GM23248 (cell line): ENCODE data around the gene MAP4K2. TPM values are rescaled to one million over a fixed set of nuclear protein-coding genes. Genes with fewer than 3 reads are reported as not detected.

Experiments used
- DNase-seq: peaks from one replicate; pipeline ENCODE4 v3.0.0-alpha.2; 2015
- H2AFZ ChIP-seq: fragments of 200-600 bp; sonication (generic); 2 replicates; pipeline ENCODE4 v1.6.1; 2016; ENCODE audit warnings: antibody characterized with exemption
- H3F3A ChIP-seq: fragments of 200-600 bp; sonication (generic); 2 replicates; pipeline ENCODE4 v1.6.1; 2016; ENCODE audit warnings: mild to moderate bottlenecking, antibody characterized with exemption, mixed run types; ENCODE audit not compliant: insufficient read depth
- H3K27ac ChIP-seq: fragments of 200-600 bp; sonication (generic); 2 replicates; pipeline ENCODE4 v1.5.1; 2016; ENCODE audit warnings: mild to moderate bottlenecking
- H3K27me3 ChIP-seq: fragments of 200-600 bp; sonication (generic); replicated peaks from 2 replicates; pipeline ENCODE4 v1.6.1; 2016; ENCODE audit warnings: mild to moderate bottlenecking; ENCODE audit not compliant: insufficient read depth
- H3K36me3 ChIP-seq: fragments of 200-600 bp; sonication (generic); 2 replicates; pipeline ENCODE4 v1.6.1; 2016; ENCODE audit warnings: low read depth, mild to moderate bottlenecking
- H3K4me1 ChIP-seq: fragments of 200-600 bp; sonication (generic); 2 replicates; pipeline ENCODE4 v1.6.1; 2016; ENCODE audit warnings: mild to moderate bottlenecking; ENCODE audit not compliant: insufficient read depth
- H3K4me2 ChIP-seq: fragments of 200-600 bp; sonication (generic); one replicate; pipeline ENCODE4 v1.6.1; 2016; ENCODE audit warnings: mild to moderate bottlenecking; ENCODE audit not compliant: unreplicated experiment
- H3K4me3 ChIP-seq: fragments of 200-600 bp; sonication (generic); 2 replicates; pipeline ENCODE4 v1.5.1; 2016; ENCODE audit warnings: mild to moderate bottlenecking
- H3K79me2 ChIP-seq: fragments of 200-600 bp; sonication (generic); 2 replicates; pipeline ENCODE4 v1.6.1; 2016; ENCODE audit warnings: mild to moderate bottlenecking; ENCODE audit not compliant: insufficient read depth
- H3K9ac ChIP-seq: fragments of 200-600 bp; sonication (generic); 2 replicates; pipeline ENCODE4 v1.6.1; 2016; ENCODE audit warnings: mild to moderate bottlenecking
- H3K9me2 ChIP-seq: fragments of 200-600 bp; sonication (generic); 2 replicates; pipeline ENCODE4 v1.6.1; 2016; ENCODE audit warnings: mixed run types, mild to moderate bottlenecking, moderate library complexity; ENCODE audit not compliant: insufficient read depth
- H3K9me3 ChIP-seq: fragments of 200-600 bp; sonication (generic); one replicate; pipeline ENCODE4 v1.6.1; 2017; ENCODE audit warnings: low read depth
- H4K20me1 ChIP-seq: fragments of 200-600 bp; sonication (generic); 2 replicates; pipeline ENCODE4 v1.6.0; 2016; ENCODE audit not compliant: insufficient read depth
- EZH2 ChIP-seq: fragments of 200-600 bp; sonication (generic); IDR thresholded peaks from 2 replicates; pipeline ENCODE4 v1.6.1; 2018; ENCODE audit warnings: antibody characterized with exemption, mild to moderate bottlenecking; ENCODE audit not compliant: insufficient read depth, poor library complexity, severe bottlenecking
- EZH2phosphoT487 ChIP-seq: fragments of 200-600 bp; sonication (generic); IDR thresholded peaks from 2 replicates; pipeline ENCODE4 v1.6.1; 2018; ENCODE audit warnings: antibody characterized with exemption, moderate library complexity, mild to moderate bottlenecking, low read depth; ENCODE audit not compliant: insufficient read depth
- WGBS, 2 experiments: methylation state at CpG; one replicate each; pipeline ENCODE4 v1.1.6; 2015 to 2017; ENCODE audit warnings: low lambda C conversion rate in 2 of 2, low coverage in 1 of 2; ENCODE audit errors: missing lambda C conversion rate in 2 of 2; 5-methylcytosine and 5-hydroxymethylcytosine counted together
- in situ Hi-C: fragments of 300-500 bp; cut with MboI; formaldehyde crosslinking; loops from 2 replicates; pipeline ENCODE4 v1.15.0; 2020
- polyA plus RNA-seq: library from polyadenylated mRNA; unstranded; fragments of >200 nt; fragmentation: Nextera tagmentation; extraction: Ambion mirVana; gene quantifications from 2 replicates; pipeline ENCODE4 v1.2.1, GENCODE V29; 2016
- total RNA-seq: library from RNA; depleted of rRNA; stranded (reverse); fragments of >200 nt; shearing (Covaris generic); gene quantifications from 2 replicates; pipeline ENCODE4 v1.2.3, GENCODE V29; 2014; rRNA removed

Gene MAP4K2
- total and polyA plus RNA-seq, 2 experiments from 2014 or later = 6.2 to 18.2 TPM

DNA sequence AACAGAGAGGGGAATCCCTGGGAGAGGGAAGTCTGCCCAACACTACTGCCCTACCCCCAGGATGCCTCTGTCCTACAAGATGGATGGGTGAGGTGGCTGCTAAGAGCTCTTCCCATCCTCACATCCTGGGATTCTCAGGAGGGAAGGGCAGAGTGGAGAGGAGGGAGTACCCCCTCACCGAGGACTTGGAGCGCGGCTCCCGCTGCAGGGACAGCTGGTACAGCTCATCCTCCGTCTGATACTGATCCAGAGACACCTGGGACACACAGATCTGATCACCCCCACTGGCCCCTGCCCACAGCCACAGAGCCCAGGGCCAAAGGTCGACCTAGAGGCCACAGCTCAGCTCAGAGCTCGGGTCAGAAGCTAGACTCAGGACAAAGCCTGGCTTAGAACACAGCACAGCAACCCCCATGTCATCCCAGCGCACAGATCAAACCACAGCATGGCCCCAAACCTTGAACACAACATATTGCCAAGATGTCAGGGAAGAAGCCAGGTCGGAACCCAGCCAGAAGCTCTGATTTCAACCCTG, 67.2 kb downstream of the MAP4K2 start:
- no peaks in the 10 kb centered on the region for H3K36me3 ChIP-seq
- WGBS, 2 experiments = 63 to 73% methylated on average over 9 of the region's 9 CpGs
- in situ Hi-C loops = no loop called here
- no peaks in the 10 kb centered on the region for H3F3A ChIP-seq
- peaks cover 24% of the 10 kb centered on the region; the same call in 1 of the 2 replicates for H3K27me3 ChIP-seq
- H3K4me3 ChIP-seq = no peak overlapping the region
- no peak overlapping the region for H3K9ac ChIP-seq
- H2AFZ ChIP-seq = no peak overlapping the region
- H3K9me2 ChIP-seq = no peaks in the 10 kb centered on the region
- no peaks in the 10 kb centered on the region for H3K9me3 ChIP-seq
- no peaks in the 10 kb centered on the region for H3K79me2 ChIP-seq
- no peaks in the 10 kb centered on the region for H3K4me1 ChIP-seq
- no peaks in the 10 kb centered on the region for H4K20me1 ChIP-seq
- DNase-seq = no peak
- H3K27ac ChIP-seq = no peak overlapping the region
- TF ChIP-seq EZH2phosphoT487 (no peak), EZH2 (no peak)
- no peak overlapping the region for H3K4me2 ChIP-seq

Other genes with a start within 250 kb of the MAP4K2 start
- gene SLC22A11, start 247.3 kb downstream of the MAP4K2 start, total RNA-seq = not detected in 2 replicates
- gene SLC22A11, start 247.3 kb downstream of the MAP4K2 start, polyA plus RNA-seq = not detected in 2 replicates
- not detected in 2 replicates for gene SLC22A12, start 212.0 kb downstream of the MAP4K2 start, total RNA-seq
- not detected in 2 replicates for gene SLC22A12, start 212.0 kb downstream of the MAP4K2 start, polyA plus RNA-seq
- 0.51 and 5.6 TPM in 2 replicates for gene NRXN2, start 80.0 kb downstream of the MAP4K2 start, total RNA-seq
- 0.48 and 1.1 TPM in 2 replicates for gene NRXN2, start 80.0 kb downstream of the MAP4K2 start, polyA plus RNA-seq
- gene RASGRP2, start 59.1 kb downstream of the MAP4K2 start, total RNA-seq = not detected in 2 replicates
- gene RASGRP2, start 59.1 kb downstream of the MAP4K2 start, polyA plus RNA-seq = 0.61 and 0.68 TPM in 2 replicates
- not detected in 2 replicates for gene PYGM, start 43.2 kb downstream of the MAP4K2 start, total RNA-seq
- not detected in 2 replicates for gene PYGM, start 43.2 kb downstream of the MAP4K2 start, polyA plus RNA-seq
- gene SF1, start 24.7 kb downstream of the MAP4K2 start, total RNA-seq = 81.6 and 106 TPM in 2 replicates
- 59.7 and 62.2 TPM in 2 replicates for gene SF1, start 24.7 kb downstream of the MAP4K2 start, polyA plus RNA-seq
- 13.2 and 15.8 TPM in 2 replicates for gene MEN1, start 7.3 kb upstream of the MAP4K2 start, total RNA-seq
- gene MEN1, start 7.3 kb upstream of the MAP4K2 start, polyA plus RNA-seq = 24.6 and 26.1 TPM in 2 replicates
- gene CDC42BPG, start 41.4 kb upstream of the MAP4K2 start, total RNA-seq = not detected in 2 replicates
- gene CDC42BPG, start 41.4 kb upstream of the MAP4K2 start, polyA plus RNA-seq = not detected in 2 replicates
- gene EHD1, start 75.4 kb upstream of the MAP4K2 start, total RNA-seq = 90.2 and 124 TPM in 2 replicates
- gene EHD1, start 75.4 kb upstream of the MAP4K2 start, polyA plus RNA-seq = 55.2 and 56.3 TPM in 2 replicates
- 12.4 and 18.9 TPM in 2 replicates for gene ATG2A, start 114.0 kb upstream of the MAP4K2 start, total RNA-seq
- gene ATG2A, start 114.0 kb upstream of the MAP4K2 start, polyA plus RNA-seq = 6.3 and 6.8 TPM in 2 replicates
- 23.9 and 27.3 TPM in 2 replicates for gene PPP2R5B, start 121.5 kb upstream of the MAP4K2 start, total RNA-seq
- 16.4 and 19.4 TPM in 2 replicates for gene PPP2R5B, start 121.5 kb upstream of the MAP4K2 start, polyA plus RNA-seq
- gene GPHA2, start 132.7 kb upstream of the MAP4K2 start, total RNA-seq = not detected in 2 replicates
- gene GPHA2, start 132.7 kb upstream of the MAP4K2 start, polyA plus RNA-seq = not detected in 2 replicates
- gene MAJIN, start 168.9 kb upstream of the MAP4K2 start, total RNA-seq = not detected in 2 replicates
- not detected in 2 replicates for gene MAJIN, start 168.9 kb upstream of the MAP4K2 start, polyA plus RNA-seq
- gene BATF2, start 193.8 kb upstream of the MAP4K2 start, total RNA-seq = 4.0 TPM in 1 of 2 replicates, not detected in the other
- gene BATF2, start 193.8 kb upstream of the MAP4K2 start, polyA plus RNA-seq = 0.57 and 0.79 TPM in 2 replicates
- 96.6 and 115 TPM in 2 replicates for gene ARL2, start 210.9 kb upstream of the MAP4K2 start, total RNA-seq
- gene ARL2, start 210.9 kb upstream of the MAP4K2 start, polyA plus RNA-seq = 143 and 155 TPM in 2 replicates
- gene SNX15, start 224.2 kb upstream of the MAP4K2 start, total RNA-seq = 14.9 and 17.5 TPM in 2 replicates
- 17.2 and 17.7 TPM in 2 replicates for gene SNX15, start 224.2 kb upstream of the MAP4K2 start, polyA plus RNA-seq
- 8.0 and 14.9 TPM in 2 replicates for gene SAC3D1, start 238.0 kb upstream of the MAP4K2 start, total RNA-seq
- 12.8 and 13.2 TPM in 2 replicates for gene SAC3D1, start 238.0 kb upstream of the MAP4K2 start, polyA plus RNA-seq